Endothelial cell of umbilical vein (primary cell): ENCODE data around the gene HES1. TPM values are rescaled to one million over a fixed set of nuclear protein-coding genes. Genes with fewer than 3 reads are reported as not detected.

Experiments used
- BruUV-seq: library from RNA; stranded (reverse); fragments of 400-500 nt; replicated peaks from 2 replicates; lab custom pipeline; 2021; lab: Mats Ljungman, UMichigan
- CTCF ChIA-PET: fragments of 300-600, 350-600 bp; sonication (Branson Sonifier 250); formaldehyde crosslinking; loops from one replicate; lab custom pipeline; 2021; ENCODE audit warnings: antibody characterized with exemption, inconsistent platforms; lab: Charles Lee
- POLR2A ChIA-PET: fragments of 300-600, 350-600 bp; sonication (Branson Sonifier 250); formaldehyde crosslinking; loops from one replicate; lab custom pipeline; 2021; ENCODE audit warnings: antibody characterized with exemption, inconsistent platforms; lab: Charles Lee
- DNase-seq: peaks from one replicate; pipeline ENCODE4 v3.0.0-alpha.2; 2011; ENCODE audit warnings: low read depth, low spot score
- FAIRE-seq: peaks from 2 replicates; lab custom pipeline; 2011; peaks lifted over from hg19 to GRCh38; lab: Jason Lieb, UNC
- H2AFZ ChIP-seq: 2 replicates; pipeline ENCODE4 v1.6.0; 2012; ENCODE audit warnings: low read depth, low read length, control low read depth, inconsistent platforms
- H3K27ac ChIP-seq: 2 replicates; pipeline ENCODE4 v1.5.1; 2011; ENCODE audit warnings: low read depth, mild to moderate bottlenecking, control low read depth, low read length, moderate library complexity; ENCODE audit not compliant: insufficient read depth
- H3K27me3 ChIP-seq, 2 experiments: 2 replicates each; pipeline versions ENCODE4 v1.6.0 to v1.6.1; 2011; ENCODE audit warnings: low read length in 2 of 2, mixed read lengths in 1 of 2; ENCODE audit not compliant: control insufficient read depth in 2 of 2, insufficient read depth in 2 of 2
- H3K36me3 ChIP-seq, 2 experiments: 2 replicates in 1 of 2; 3 replicates in 1 of 2; pipeline ENCODE4 v1.5.1; 2011; ENCODE audit warnings: low read length in 2 of 2, mild to moderate bottlenecking in 1 of 2, moderate library complexity in 1 of 2; ENCODE audit not compliant: control insufficient read depth in 2 of 2, insufficient read depth in 2 of 2; ENCODE audit errors: extremely low read depth in 1 of 2
- H3K4me1 ChIP-seq: 3 replicates; pipeline ENCODE4 v1.5.1; 2011; ENCODE audit warnings: mild to moderate bottlenecking, low read length; ENCODE audit not compliant: control insufficient read depth, insufficient read depth; ENCODE audit errors: extremely low read depth
- H3K4me2 ChIP-seq: 2 replicates; pipeline ENCODE4 v1.6.1; 2011; ENCODE audit warnings: low read length, control low read depth, mixed read lengths; ENCODE audit not compliant: insufficient read depth
- H3K4me3 ChIP-seq, 3 experiments: fragments of 200-600 bp in 1 of 3; sonication (generic), shearing (Covaris generic) in 1 of 3; replicated peaks in 1 of 3; 2 replicates each; pipeline ENCODE4 v1.5.1; 2011 to 2016; ENCODE audit warnings: control low read depth in 3 of 3, low read length in 3 of 3, mild to moderate bottlenecking in 2 of 3, inconsistent platforms in 1 of 3, low read depth in 1 of 3, moderate library complexity in 1 of 3; ENCODE audit not compliant: insufficient read depth in 1 of 3
- H3K79me2 ChIP-seq: 2 replicates; pipeline ENCODE4 v1.6.0; 2012; ENCODE audit warnings: low read length, inconsistent platforms; ENCODE audit not compliant: control insufficient read depth, insufficient read depth
- H3K9ac ChIP-seq: replicated peaks from 2 replicates; pipeline ENCODE3; 2011; ENCODE audit warnings: low read length, control low read depth; ENCODE audit not compliant: insufficient read depth; ENCODE audit errors: extremely low read depth
- H3K9me1 ChIP-seq: replicated peaks from 3 replicates; pipeline ENCODE4 v1.6.0; 2011; ENCODE audit warnings: mild to moderate bottlenecking, low read length; ENCODE audit not compliant: control insufficient read depth, insufficient read depth; ENCODE audit errors: extremely low read depth
- H3K9me3 ChIP-seq: replicated peaks from 2 replicates; pipeline ENCODE4 v1.5.1; 2012; ENCODE audit warnings: low read length, inconsistent platforms; ENCODE audit not compliant: control insufficient read depth, insufficient read depth
- H4K20me1 ChIP-seq: replicated peaks from 2 replicates; pipeline ENCODE3; 2011; ENCODE audit warnings: mild to moderate bottlenecking, low read length; ENCODE audit not compliant: control insufficient read depth, insufficient read depth; ENCODE audit errors: extremely low read depth
- EZH2 ChIP-seq: IDR thresholded peaks from 2 replicates; pipeline ENCODE4 v1.6.1; 2012; ENCODE audit warnings: borderline replicate concordance, low read depth, mild to moderate bottlenecking, moderate library complexity, low read length, inconsistent platforms; ENCODE audit not compliant: severe bottlenecking
- FOS ChIP-seq: IDR thresholded peaks from 2 replicates; pipeline ENCODE4 v1.6.1; 2011; ENCODE audit warnings: mild to moderate bottlenecking, low read length, moderate library complexity, borderline replicate concordance; ENCODE audit not compliant: insufficient read depth
- GATA2 ChIP-seq: IDR thresholded peaks from 2 replicates; pipeline ENCODE4 v1.7.0; 2011; ENCODE audit warnings: low read depth, mild to moderate bottlenecking, moderate library complexity, mixed read lengths, low read length; ENCODE audit not compliant: insufficient read length, insufficient read depth
- JUN ChIP-seq: IDR thresholded peaks from 2 replicates; pipeline ENCODE4 v1.6.1; 2011; ENCODE audit warnings: borderline replicate concordance, low read depth; ENCODE audit not compliant: insufficient read length, insufficient read depth
- MYC ChIP-seq: IDR thresholded peaks from one replicate; pipeline ENCODE4 v1.6.1; 2011; ENCODE audit warnings: mild to moderate bottlenecking, low read depth, low read length
- POLR2A ChIP-seq: IDR thresholded peaks from 2 replicates; pipeline ENCODE4 v1.6.1; 2012; ENCODE audit warnings: low read depth, mild to moderate bottlenecking, control low read depth, low read length
- POLR2AphosphoS5 ChIP-seq: IDR thresholded peaks from 2 replicates; pipeline ENCODE4 v1.6.1; 2012; ENCODE audit warnings: low read depth, mild to moderate bottlenecking, control low read depth, low read length, moderate library complexity; ENCODE audit not compliant: insufficient read depth
- dilution Hi-C: fragments of 300-500 bp; cut with MboI; formaldehyde crosslinking; loops from one replicate; pipeline ENCODE4 v1.15.0; 2019; ENCODE audit warnings: low sequenced_read_pairs; ENCODE audit not compliant: extremely low pct_ligation_motif_present
- intact Hi-C: fragments of 100-400 bp; cut with micrococcal nuclease; formaldehyde crosslinking; loops from one replicate; pipeline ENCODE4 v1.10.0; 2022
- polyA plus RNA-seq, 4 experiments: library from polyadenylated mRNA; depleted of rRNA in 3 of 4; stranded (reverse) in 3 of 4; unstranded in 1 of 4; fragments of >200 nt; gene quantifications; 2 replicates each; pipeline versions ENCODE4 v1.2.1 to v1.2.3, GENCODE V29; 2011 to 2012; ENCODE audit warnings: missing spikeins in 1 of 4
- total RNA-seq: library from RNA; stranded (reverse); gene quantifications from 2 replicates; pipeline ENCODE4 v1.2.3, GENCODE V29; 2021
- TF ChIP-seq, protein P1 (sequence below), 2 donors: IDR thresholded peaks; 1 replicate in 1 of 2; 2 replicates in 1 of 2; pipeline ENCODE4 v1.5.1; 2011; ENCODE audit warnings: low read length in 2 of 2, mild to moderate bottlenecking in 2 of 2, moderate library complexity in 2 of 2, control low read depth in 1 of 2, inconsistent platforms in 1 of 2, low read depth in 1 of 2; ENCODE audit not compliant: insufficient read depth in 1 of 2; ENCODE audit errors: extremely low read depth in 1 of 2
- TF ChIP-seq, protein P2 (sequence below): IDR thresholded peaks from 2 replicates; pipeline ENCODE4 v1.6.1; 2011; ENCODE audit not compliant: insufficient read depth, insufficient read length

Gene HES1
- total and polyA plus RNA-seq, 2 donors (not counting 3 experiments of a cell fraction or from before 2014, with no cell fraction given): 42.0 to 210 TPM

DNA sequence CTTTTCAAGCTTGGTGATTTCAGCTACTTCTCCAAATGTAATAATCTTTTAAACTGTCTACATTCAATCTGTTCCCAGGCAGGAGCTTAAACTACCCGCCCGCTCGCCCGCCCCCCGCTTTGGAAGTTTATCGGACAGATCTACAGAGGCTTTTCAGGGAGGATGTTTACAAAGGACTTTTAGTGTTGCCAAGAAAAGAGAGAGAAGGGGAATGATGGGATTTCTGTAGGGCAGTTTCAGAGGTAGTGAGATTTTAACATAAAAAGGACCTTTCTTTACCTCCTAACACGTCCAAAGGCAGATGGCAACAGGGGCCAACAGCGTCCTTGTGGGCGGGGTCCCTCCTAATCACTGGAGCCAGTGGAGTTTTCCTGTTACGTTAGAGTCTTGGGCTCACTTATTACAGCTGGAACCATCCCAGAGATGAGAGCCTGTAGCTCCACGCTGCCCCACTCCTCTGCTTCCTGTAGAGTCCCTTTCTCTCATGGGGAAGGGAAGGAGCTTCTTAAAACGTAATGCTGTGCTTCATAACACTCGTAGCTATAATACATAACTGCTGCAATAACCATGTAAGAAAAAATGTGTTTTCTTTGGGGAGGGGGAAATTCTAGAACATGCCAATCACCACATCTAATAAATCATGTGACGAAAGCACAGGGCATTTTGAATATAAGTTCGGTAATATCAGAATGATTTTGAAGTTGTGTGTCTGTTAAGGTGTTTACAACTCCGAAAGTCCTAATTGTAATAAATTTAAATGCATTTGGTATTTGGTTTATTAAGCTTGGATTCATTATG lies 30.9 kb downstream of the HES1 start:
- H3K9me1 ChIP-seq: no peaks in the 10 kb centered on the region
- peak; percentile 63 for DNase-seq
- H3K27me3 ChIP-seq: peaks cover 14 to 23% of the 10 kb centered on the region in 2 experiments
- peak; percentile 81 for FAIRE-seq
- H3K9ac ChIP-seq: no peak overlapping the region
- no peaks in the 10 kb centered on the region for H3K9me3 ChIP-seq
- no peaks in the 10 kb centered on the region for H4K20me1 ChIP-seq
- peaks cover 11% of the 10 kb centered on the region for H3K4me1 ChIP-seq
- H3K4me2 ChIP-seq: peak overlapping the region; percentile 31
- intact Hi-C loops: no loop called here
- no peaks in the 10 kb centered on the region for H3K36me3 ChIP-seq
- no TSS peak for BruUV-seq
- peak overlapping the region; percentile 77 for H2AFZ ChIP-seq
- ChIA-PET CTCF (interaction anchor here (0.9 to 2.6 kb wide), 16 partner anchors 9 to 501 kb away, joined by 3 to 11 read pairs (median 4); no protein-coding TSS in a partner anchor), POLR2A (interaction anchor here (0.7 kb wide), 1 partner anchor 31 kb away, joined by 7 read pairs; the partner anchor contains the start of gene HES1)
- H3K79me2 ChIP-seq: no peaks in the 10 kb centered on the region
- H3K27ac ChIP-seq: no peak overlapping the region
- TF ChIP-seq MYC (no peak), GATA2 (no peak), POLR2A (no peak), JUN (no peak), FOS (no peak), POLR2AphosphoS5 (no peak), EZH2 (no peak)
- TF ChIP-seq, protein P1, sequence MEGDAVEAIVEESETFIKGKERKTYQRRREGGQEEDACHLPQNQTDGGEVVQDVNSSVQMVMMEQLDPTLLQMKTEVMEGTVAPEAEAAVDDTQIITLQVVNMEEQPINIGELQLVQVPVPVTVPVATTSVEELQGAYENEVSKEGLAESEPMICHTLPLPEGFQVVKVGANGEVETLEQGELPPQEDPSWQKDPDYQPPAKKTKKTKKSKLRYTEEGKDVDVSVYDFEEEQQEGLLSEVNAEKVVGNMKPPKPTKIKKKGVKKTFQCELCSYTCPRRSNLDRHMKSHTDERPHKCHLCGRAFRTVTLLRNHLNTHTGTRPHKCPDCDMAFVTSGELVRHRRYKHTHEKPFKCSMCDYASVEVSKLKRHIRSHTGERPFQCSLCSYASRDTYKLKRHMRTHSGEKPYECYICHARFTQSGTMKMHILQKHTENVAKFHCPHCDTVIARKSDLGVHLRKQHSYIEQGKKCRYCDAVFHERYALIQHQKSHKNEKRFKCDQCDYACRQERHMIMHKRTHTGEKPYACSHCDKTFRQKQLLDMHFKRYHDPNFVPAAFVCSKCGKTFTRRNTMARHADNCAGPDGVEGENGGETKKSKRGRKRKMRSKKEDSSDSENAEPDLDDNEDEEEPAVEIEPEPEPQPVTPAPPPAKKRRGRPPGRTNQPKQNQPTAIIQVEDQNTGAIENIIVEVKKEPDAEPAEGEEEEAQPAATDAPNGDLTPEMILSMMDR (IDR thresholded peaks at IDR 0.05; ENCODE audit: extremely low read depth in 1 of 2, insufficient read depth in 1 of 2, low read depth in 1 of 2, low read length in 2 of 2): no peak
- TF ChIP-seq, protein P2, sequence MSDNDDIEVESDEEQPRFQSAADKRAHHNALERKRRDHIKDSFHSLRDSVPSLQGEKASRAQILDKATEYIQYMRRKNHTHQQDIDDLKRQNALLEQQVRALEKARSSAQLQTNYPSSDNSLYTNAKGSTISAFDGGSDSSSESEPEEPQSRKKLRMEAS: no peak
- peak overlapping the region in 1 of 3 experiments; percentile 3 for H3K4me3 ChIP-seq
- dilution Hi-C loops: no loop called here
